ENCODE data around the gene LIMA1.

- TF ChIP-seq CTCF (IDR thresholded peaks at IDR 0.05; ENCODE audit: low read depth, low read length) (no peak), MYC (IDR thresholded peaks at IDR 0.05; ENCODE audit: low read depth, low read length) (no peak), POLR2A (IDR thresholded peaks at IDR 0.05; ENCODE audit: extremely low read depth, insufficient read length) (no peak), MAX (IDR thresholded peaks at IDR 0.05; ENCODE audit: low read depth, low read length) (no peak)
These were observed 84.5 kb downstream of the LIMA1 start for GRCh38 chr12:50198829-50199228.

Measured in NB4 (cell line).